Medulla oblongata (tissue), 1 donor: Measurements from ENCODE around the gene CCDC191.
A peak's percentile ranks its signal among the peaks of the same experiment; 100 is the strongest.

Experiments
- DNase-seq: peaks from one replicate; pipeline ENCODE4 v3.0.0-alpha.2; 2015; ENCODE audit errors: extremely low spot score

CCDC191 gene, protein sequence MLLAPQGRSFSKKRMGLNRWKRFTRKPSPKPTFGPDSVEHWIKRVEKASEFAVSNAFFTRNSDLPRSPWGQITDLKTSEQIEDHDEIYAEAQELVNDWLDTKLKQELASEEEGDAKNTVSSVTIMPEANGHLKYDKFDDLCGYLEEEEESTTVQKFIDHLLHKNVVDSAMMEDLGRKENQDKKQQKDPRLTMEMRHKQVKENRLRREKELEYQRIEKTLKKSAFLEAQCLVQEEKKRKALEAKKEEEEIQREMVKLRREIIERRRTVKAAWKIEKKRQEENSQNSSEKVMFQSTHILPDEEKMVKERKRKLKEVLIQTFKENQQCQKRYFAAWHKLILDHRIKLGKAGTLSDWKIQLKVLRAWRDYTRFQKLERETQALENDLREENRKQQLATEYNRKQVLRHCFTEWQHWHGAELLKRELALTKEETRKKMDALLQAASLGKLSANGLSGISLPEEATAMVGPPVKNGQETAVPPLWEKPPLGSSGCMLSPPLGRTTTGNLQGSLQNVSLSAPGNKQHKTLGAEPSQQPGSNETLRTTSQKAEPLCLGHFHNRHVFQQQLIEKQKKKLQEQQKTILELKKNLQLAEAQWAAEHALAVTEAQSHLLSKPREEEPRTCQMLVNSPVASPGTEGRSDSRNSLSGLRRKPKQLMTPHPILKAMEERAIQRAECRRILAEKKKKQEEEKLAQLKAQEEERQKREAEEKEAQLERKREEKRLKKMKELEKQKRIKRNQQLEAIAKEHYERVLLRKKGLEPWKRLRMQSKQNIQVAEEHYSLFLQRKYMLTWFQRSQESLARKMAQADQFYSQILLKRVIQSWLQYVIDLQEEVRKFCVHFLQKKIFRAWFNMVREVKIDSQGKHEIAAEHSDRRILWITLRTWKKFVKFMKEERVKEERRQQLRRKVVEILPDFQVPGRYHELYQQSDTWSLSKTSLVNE

DNA sequence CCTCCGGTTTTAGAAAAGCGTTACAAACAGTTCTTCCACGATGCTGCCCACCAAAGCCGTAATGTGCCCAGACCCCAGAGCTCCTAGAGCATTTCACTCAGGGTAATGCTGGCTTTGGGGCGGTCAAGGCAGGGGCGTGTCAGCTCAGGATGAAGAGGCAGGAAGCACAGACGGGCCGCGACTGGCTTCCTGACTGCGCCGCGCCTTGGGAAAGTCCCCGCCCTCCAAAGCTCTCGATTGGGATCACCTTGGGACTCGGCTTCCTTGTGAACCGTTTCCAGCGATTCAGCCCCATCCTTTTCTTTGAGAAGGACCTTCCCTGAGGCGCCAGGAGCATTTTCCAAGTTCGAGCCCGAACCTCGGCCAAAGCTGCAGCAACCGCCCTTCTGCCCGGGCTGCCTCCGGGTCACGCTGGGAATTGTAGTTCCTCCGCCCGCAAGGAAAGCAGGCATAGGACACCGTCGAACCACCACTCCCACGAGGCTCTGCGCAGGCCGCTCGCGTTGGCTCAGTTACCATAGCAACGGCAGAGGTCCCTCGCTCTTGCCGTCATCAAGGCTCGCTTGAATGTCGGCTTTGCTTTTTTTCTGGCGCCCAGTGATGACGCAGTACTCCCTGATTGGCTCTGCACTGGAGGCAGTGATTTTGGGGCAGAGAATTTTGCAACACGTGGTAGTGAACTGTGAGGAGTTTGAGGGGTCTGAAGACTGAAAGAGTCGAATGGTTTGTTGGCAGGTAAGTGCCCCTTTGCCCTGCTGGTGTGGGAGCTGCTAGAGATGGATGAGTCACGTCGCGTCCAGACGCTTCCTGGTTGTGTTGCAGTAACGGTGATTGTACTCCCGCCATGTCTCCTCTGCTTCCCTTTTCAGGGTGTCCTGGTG, at the start of gene CCDC191, which contains the start of gene QTRT2:
CCDC191 (minus strand) TSS at position 397 of the 881 bp plus-strand sequence; CDS start at position 337, 60 bp downstream.
QTRT2 (plus strand) TSS at position 608 of the 881 bp plus-strand sequence. CDS start 8,521 bp downstream, outside the sequence.
- DNase-seq = peak; percentile 100

DNA sequence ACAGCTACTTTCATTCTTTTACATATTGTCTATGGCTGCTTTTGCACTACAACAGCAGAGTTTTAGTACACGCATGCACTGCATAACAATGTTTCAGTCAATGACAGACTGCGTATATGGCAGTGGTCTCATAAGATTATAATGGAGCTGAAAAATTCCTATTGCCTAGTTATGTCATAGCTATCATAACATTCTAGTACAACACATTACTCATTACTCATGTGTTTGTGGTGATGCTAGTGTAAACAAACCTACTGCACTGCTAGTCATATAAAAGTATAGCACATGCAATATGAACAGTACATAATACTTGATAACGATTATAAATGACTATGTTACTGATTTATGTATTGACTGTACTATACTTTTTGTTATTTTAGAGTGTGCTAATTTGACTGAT, 48.1 kb upstream of the CCDC191 start:
- DNase-seq = no peak

DNA sequence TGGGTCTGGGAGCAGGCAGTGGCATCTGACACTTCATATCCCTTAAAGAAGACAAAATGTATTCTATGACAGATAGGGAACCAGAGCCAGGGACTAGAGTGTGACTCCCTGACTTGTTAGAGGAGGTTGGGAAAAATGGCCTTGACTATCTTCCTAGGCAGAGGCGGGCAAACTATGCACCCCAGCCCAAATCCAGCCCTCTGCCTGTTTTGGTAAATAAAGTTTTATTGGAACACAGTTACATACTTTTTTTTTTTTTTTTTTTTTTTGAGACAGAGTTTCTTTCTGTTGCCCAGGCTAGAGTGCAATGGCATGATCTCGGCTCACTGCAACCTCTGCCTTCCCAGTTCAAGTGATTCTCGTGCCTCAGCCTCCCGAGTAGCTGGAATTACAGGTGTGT, 47.5 kb upstream of the CCDC191 start:
- no peak for DNase-seq

DNA sequence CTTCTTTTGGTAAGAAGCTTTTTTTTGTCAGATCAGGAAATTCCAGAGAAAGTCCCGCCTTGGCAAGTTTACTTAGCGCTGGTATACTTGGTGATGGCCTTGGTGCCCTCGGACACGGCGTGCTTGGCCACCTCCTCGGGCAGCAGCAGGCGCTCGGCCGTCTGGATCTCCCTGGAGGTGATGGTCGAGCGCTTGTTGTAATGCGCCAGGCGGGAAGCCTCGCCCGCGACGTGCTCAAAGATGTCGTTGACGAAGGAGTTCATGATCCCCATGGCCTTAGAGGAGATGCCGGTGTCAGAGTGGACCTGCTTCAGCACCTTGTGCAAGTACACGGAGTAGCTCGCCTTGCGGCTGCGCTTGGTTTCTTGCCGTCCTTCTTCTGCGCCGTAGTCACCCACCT, 46.9 kb upstream of the CCDC191 start:
- no peak for DNase-seq

DNA sequence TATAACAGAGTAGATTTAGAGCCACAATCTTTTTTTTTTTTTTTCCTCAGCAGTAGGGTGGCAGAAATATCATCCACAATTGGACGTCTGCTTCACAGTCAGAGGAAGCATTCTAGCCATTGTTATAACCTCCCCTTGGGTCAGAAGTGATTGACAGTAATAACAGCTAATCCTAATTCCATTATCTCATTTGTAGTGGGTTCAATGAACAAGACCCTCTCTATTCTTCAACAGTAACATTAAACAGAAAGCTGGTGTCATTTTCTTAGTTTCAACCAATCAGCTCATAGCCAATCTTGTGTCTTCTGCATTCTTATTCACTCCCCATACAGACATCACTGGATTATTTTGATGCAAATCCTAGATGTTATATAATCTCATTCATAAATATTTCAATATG, 44.8 kb upstream of the CCDC191 start:
- no peak for DNase-seq

DNA sequence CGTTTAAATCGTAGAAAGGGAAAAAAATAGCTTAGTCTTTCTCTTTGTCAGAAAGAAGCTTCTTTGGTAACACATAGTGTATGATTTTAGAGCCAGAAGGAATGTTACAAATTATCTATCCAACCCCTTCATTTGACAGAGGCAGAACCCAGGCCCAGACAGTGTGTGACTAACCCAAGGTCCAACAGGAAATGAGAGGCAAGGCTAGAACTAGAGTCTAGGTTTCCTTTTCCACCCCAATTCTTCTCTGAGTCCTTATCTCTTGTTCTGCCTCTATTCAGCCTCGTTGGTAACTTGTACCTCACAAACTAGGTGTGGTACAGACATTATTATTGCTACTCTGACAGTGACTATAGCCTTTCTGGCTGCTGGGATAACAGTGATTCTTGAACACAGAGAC, 39.5 kb upstream of the CCDC191 start:
- DNase-seq = no peak

DNA sequence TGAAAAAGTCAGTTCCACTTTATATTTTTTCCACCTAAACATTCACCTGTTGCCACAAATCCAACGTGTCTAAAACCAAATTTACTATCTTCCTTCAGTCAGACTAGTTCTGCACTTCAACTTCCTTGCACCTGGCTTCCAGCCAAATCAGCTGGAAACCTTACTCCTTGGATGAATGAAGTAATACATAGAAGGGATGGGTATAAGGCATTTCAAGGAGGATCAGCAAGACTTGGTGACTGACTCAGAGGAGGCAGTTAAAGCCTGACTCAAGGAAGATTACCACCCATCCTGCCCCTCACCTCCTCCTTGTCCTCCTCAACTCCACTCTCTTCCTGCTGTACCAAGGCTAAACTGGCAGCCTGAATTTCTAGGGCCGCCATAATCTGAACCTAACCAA, 37.3 kb upstream of the CCDC191 start:
- peak; percentile 24 for DNase-seq

DNA sequence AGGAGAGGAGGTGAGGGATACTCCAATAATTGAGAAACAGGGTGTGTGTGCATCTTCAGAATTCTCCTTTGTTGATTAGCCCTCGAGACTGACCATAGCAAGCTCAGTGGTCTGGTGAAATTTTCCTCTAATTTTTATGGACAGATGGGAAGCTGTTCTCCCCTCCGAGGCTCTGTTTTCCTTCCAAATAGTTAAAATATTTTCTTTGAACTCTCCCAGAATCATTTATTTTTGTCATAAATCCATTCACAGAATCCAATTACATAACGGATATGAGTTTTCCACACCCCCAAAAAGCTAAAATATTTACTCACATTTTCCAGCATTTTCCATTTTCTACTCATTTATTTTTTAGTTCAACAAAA, 36.7 kb upstream of the CCDC191 start:
- DNase-seq = no peak

DNA sequence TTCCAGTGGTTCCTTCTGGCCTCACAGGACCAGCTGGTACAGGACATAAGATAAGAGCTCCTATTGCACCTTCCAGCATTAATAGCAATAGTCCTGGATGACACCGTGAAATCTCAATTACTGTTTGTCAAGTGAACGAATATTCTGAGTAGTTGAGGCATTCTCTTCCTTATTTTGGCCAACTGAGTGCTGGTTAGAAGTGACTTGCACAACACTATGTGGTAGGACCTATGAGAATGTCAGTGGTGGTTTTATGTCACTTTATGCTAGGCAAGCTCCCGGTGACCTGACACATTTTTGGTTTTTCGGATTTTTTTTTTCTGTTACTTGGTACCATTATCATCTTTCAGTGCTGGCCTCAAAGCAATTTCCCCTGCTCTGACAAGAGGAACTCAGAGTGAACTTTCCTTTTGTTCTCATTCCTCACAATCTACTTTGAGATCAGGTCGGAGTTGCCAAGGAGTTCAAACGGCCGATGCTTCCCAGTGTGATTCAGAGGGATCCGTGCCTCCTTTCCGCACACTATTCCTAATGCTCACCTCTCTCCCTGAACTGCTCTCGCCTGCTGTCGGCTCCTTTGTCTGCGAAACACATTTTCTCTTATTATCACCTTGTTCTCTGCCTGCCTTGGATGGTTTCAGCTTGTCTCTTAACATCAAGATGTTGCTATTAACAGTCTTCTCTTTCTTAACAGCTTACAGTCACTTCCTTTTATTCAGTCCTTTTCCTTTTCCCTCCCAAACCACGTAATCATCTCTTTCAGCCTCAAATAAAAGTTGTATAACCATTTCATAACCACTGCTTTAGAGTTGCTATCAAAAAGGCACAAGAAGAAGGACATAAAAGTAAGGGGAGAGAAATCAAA, 36.1 kb upstream of the CCDC191 start:
- DNase-seq = no peak

DNA sequence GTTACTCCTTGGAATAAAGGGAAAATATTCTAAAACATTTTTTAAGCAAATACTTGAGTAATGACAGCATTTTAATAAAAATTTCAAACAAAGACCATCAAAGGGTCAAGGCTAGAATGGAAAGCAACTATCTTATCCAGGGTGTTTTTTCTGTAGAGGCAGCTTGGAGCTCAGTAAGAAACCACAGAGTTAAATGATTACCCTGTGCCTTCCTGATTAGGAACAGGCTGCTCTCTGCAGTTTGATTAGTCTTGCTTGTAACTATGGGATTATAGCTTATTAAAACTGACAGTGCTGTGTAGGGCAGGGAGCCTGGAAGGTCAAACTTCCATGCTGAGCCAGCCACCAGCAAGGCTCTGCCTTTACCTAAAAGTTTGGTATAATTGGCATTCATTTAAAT, 33.3 kb upstream of the CCDC191 start:
- no peak for DNase-seq

DNA sequence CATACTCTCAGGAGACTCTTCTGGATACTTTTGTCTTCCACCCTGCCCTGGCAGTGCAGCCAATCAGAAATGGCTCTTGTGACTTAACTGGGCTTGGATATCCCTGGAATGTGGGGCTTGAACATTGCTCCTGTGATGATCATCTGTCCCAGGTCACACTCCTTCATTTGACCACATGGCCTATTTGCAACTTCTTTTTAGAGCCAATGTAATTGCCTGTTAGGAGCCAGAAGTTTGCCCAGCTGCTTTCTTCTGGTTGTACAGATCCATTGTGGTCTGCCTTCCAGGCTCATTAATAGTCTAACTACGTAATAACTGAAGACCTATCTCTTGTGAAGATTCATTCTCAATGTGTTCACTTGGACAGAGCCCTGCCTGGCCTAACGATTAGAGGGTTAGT, 30.0 kb upstream of the CCDC191 start:
- DNase-seq = no peak

DNA sequence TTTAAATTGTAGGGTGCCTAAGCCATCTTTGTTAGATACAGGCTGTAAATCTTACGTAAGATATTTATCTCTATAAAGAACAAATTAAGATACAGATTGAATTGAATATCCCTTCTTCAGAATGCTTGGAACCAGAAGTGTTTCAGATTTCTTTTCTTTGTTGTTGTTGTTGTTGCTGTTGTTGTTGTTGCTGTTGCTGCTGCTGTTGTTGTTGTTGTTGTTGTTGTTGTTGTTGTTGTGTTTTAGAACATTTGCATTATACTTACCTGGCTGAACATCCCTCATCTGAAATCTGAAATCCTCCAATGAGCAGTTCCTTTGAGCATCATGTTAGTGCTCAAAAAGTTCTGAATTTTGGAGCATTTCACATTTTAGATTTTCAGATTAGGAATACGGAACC, 26.8 kb upstream of the CCDC191 start:
- no peak for DNase-seq

DNA sequence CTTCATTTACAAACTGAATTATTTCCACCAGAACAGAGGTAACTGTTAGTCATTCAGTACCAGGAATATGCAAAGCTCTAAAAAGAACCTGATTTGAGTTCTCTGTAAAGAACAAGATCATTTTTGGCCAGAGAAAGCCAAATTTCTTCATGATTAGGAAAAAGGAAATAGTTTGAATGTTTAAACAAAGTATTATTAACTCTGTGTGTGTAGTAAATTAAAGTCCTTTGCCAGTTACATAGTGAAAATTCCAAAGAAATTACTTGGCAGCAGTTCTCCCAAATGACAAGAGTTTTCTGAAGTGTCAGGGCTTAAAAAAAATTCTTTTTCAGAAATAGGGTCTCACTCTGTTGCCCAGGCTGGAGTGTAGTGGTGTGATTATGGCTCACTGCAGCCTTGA, 24.7 kb upstream of the CCDC191 start:
- DNase-seq = no peak

DNA sequence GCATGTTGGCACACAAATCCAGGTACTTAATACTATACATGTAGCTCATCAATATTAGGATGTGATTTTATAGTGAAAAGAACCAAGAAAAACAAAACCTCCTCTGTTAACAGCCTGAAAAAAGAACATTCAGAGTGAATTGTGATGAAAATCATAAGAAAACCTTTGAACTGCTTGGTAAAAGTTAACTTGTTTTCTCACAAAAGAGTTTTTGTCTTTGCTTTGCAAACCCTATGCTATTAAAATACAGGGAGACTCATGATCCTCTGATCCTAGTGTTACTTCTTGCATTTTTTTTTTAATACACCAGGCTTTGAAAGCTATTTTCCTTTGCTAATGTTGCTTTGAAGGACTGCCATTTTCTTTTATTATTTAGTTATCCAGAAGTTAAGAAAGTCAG, 23.9 kb upstream of the CCDC191 start:
- no peak for DNase-seq

DNA sequence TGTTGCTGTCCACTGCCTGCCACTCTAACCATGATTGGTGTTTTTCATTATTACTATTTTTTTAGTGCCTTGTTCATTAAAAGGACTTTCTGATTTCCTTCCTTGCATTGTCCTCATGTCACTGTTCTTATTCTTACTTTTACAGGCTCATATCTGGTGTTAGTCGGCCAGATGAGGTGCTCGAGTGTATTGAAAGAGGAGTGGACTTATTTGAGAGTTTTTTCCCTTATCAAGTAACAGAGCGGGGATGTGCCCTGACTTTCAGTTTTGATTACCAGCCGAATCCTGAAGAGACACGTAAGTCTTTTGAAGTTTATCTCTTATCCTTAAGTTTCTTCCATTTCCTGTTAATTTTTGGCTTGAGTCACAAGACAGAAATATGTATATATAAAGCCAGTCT, 23.4 kb upstream of the CCDC191 start:
- no peak for DNase-seq

DNA sequence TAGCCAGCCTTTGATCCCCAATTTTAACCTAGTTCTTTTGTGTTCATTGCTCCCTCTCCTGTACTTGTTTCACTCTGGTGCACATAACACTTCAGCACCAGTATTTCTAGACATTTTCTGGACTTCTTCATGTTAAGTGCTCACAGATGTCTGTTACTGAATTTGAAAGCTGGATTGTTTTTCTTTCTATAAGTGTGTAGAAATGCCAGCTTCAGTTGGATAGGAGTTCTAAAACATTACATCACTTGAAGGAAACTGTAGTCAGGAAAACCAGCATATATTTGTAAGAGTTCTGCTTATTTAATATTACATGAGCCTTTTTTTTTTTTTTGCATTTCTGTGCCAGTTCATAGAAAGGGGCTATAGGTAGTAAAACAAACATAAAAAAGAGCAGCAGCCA, 21.8 kb upstream of the CCDC191 start:
- no peak for DNase-seq

DNA sequence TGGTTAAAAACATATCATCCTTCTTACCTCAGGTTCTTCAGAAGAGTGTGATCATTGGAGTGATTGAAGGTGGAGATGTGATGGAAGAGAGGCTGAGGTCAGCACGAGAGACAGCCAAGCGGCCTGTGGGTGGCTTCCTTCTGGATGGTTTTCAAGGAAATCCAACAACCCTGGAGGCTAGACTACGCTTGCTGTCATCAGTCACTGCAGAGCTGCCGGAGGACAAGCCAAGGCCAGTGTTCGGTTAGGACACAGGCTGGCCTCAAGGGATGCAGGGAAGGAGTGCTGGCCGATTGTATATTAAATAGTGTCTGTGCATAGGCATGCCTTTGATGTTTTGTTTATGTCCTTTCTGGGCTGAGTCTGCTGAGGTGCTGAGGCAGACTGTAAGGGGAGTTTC, 20.4 kb upstream of the CCDC191 start:
- no peak for DNase-seq

DNA sequence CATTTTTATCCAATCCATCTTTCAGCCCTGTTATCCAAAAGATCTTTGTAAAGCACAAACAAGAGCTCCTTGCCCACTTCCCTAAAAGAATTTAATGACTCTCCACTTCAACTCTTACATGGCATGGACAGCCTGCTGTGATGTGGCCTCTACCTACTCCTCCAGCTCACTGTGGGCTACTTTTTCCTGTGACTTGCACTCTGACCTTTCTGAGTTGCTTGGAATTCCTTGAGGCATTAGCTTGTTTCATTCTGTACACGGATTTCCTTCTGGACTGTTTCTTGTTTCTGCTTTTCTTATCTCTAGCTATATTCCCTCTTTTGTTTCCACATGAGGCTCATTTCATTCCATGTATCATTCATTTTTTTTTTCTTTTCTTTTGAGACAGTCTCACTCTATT, 15.5 kb upstream of the CCDC191 start:
- DNase-seq = no peak

DNA sequence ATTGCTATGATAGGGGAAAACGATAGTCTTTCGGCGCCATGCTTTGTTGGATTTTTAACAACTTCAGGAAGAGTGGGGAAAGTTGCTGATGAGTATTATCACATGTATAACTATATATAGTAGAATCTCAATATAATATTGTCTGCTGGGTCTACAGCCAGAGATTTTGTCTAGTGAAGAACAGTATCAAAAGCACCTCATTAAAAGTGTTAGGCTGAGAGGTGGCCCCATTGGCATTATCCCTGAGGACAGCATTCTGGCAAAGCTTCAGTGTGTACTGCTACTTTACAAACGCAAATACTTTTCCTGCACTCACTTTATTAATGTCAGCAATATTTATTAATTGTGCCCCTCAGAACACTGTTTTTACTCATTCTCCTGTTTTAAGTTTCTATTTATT, 12.0 kb upstream of the CCDC191 start:
- no peak for DNase-seq

DNA sequence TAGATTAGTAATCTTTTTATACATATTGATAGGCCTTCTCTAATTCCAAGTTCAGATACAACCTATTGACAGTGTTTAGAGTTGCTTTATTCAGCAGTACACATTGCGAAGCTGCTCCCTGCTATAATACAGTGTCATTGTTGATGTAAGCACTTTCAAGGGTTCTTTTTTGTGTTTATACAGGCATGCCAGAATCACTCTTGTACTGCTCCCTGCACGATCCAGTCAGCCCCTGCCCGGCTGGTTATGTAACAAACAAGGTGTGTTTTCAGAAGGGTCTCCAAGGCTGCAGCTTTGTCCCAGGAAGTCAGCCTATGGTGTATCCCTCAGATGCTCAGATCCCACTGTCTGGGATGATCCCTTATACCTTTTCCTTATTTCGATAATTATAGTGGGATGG, 11.5 kb upstream of the CCDC191 start:
- DNase-seq = no peak
